ENCODE data around the gene HMGCL.

Gene HMGCL

GRCh38 chr1:23864801-23865542 is 39.7 kb upstream of the HMGCL start:
- TF ChIP-seq, protein P1, sequence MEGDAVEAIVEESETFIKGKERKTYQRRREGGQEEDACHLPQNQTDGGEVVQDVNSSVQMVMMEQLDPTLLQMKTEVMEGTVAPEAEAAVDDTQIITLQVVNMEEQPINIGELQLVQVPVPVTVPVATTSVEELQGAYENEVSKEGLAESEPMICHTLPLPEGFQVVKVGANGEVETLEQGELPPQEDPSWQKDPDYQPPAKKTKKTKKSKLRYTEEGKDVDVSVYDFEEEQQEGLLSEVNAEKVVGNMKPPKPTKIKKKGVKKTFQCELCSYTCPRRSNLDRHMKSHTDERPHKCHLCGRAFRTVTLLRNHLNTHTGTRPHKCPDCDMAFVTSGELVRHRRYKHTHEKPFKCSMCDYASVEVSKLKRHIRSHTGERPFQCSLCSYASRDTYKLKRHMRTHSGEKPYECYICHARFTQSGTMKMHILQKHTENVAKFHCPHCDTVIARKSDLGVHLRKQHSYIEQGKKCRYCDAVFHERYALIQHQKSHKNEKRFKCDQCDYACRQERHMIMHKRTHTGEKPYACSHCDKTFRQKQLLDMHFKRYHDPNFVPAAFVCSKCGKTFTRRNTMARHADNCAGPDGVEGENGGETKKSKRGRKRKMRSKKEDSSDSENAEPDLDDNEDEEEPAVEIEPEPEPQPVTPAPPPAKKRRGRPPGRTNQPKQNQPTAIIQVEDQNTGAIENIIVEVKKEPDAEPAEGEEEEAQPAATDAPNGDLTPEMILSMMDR (IDR thresholded peaks at IDR 0.05), result no peak

- TF ChIP-seq, protein P1 (IDR thresholded peaks at IDR 0.05), result no peak
These were observed 37.4 kb upstream of the HMGCL start for GRCh38 chr1:23862640-23863039.

GRCh38 chr1:23854568-23854967 is 29.3 kb upstream of the HMGCL start:
- TF ChIP-seq, protein P1 (IDR thresholded peaks at IDR 0.05), result no peak

DNA sequence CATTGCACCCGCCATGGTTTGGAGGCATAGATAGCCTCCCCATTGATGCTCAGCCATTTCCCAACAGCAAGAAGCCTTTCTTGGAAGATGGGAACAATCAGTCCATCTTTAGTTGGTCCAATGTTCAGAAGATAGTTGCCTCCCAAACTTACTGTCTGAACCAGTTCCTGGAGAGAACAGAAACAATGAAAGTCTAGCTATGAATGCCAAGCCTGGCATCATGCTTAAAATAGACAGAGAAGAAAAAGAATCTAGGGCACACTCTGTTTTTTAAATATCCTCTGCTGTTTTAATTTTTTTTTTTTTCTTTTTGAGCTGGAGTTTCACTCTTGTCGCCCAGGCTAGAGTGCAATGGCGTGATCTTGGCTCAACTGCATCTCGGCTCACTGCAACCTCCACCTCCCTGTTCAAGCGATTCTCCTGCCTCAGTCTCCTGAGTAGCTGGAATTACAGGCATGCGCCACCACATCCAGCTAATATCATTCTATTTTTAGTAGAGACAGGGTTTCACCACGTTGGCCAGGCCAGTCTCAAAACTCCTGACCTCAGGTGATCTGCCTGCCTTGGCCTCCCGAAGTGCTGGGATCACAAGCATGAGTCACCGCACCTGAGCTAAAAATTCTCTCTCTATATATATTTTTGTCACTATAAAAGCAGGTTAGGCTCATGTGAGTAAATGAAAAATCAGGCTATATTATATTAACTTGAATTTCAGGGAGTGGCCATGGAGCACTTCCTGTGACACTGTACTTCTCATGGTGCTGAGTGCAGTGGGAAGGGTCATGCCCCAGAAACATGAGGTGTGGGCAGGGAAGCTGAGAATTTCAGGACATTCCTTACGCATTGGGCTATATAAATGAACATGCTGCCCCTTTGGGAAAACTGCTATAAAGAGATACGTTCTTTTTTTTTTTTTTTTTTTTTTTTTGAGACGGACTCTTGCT is 23.7 kb upstream of the HMGCL start:
- TF ChIP-seq, protein P1 (IDR thresholded peaks at IDR 0.05), result no peak

DNA sequence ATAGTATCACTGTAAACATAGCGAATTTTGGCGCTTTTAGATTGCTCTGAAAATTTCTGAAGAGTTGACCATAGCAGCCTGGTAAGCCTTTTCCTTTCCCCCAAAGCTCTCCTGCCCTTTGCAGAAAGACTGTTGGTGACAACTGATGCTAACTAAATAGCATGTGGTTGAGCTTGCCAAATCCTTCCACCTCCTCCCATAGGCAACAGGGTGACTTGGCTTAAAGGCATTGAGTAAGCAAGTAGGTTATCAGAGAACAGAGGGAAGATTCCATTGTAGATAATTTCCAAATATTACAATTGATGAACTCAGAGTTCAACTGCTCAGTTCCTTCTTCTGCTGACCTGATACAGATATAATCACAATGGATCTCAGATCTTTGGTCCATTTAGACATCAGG is 19.9 kb upstream of the HMGCL start:
- TF ChIP-seq, protein P1 (IDR thresholded peaks at IDR 0.05), result no peak

- TF ChIP-seq, protein P1 (IDR thresholded peaks at IDR 0.05), result no peak
These were observed 18.4 kb upstream of the HMGCL start for GRCh38 chr1:23843644-23844043.

GRCh38 chr1:23838401-23838866 is 13.2 kb upstream of the HMGCL start:
- TF ChIP-seq, protein P1 (IDR thresholded peaks at IDR 0.05), result no peak
